ENCODE measurements around the gene OR5L2. TPM values are rescaled to one million over a fixed set of nuclear protein-coding genes. Genes with fewer than 3 reads are reported as not detected.

Gene OR5L2
- total RNA-seq, 1 experiment from 2014 or later = not detected

Other genes starting within 250 kb of the OR5L2 start
- gene OR4C11, start 219.6 kb upstream of the OR5L2 start, total RNA-seq (2022) = not detected in 2 replicates
- not detected in 2 replicates for gene OR4P4, start 192.1 kb upstream of the OR5L2 start, total RNA-seq (2022)
- gene OR4S2, start 178.9 kb upstream of the OR5L2 start, total RNA-seq (2022) = not detected in 2 replicates
- not detected in 2 replicates for gene OR4C6, start 165.0 kb upstream of the OR5L2 start, total RNA-seq (2022)
- not detected in 2 replicates for gene OR5D13, start 53.8 kb upstream of the OR5L2 start, total RNA-seq (2022)
- not detected in 2 replicates for gene OR5D14, start 31.7 kb upstream of the OR5L2 start, total RNA-seq (2022)
- gene OR5L1, start 15.9 kb upstream of the OR5L2 start, total RNA-seq (2022) = not detected in 2 replicates
- not detected in 2 replicates for gene OR5D18, start 7.6 kb upstream of the OR5L2 start, total RNA-seq (2022)
- not detected in 2 replicates for gene OR5D16, start 11.5 kb downstream of the OR5L2 start, total RNA-seq (2022)
- gene TRIM51, start 56.1 kb downstream of the OR5L2 start, total RNA-seq (2022) = not detected in 2 replicates
- not detected in 2 replicates for gene OR5W2, start 87.4 kb downstream of the OR5L2 start, total RNA-seq (2022)
- gene OR5I1, start 109.2 kb downstream of the OR5L2 start, total RNA-seq (2022) = not detected in 2 replicates
- gene OR10AG1, start 142.7 kb downstream of the OR5L2 start, total RNA-seq (2022) = not detected in 2 replicates
- not detected in 2 replicates for gene OR5F1, start 167.4 kb downstream of the OR5L2 start, total RNA-seq (2022)
- not detected in 2 replicates for gene OR5AS1, start 200.4 kb downstream of the OR5L2 start, total RNA-seq (2022)

Data from MCF 10A (cell line).